HL-60 (cell line): ENCODE data around the gene MBD3L4.

ENCODE experiments used
- DNase-seq, 2 experiments: peaks; one replicate each; pipeline ENCODE4 v3.0.0-alpha.2; 2010 to 2020; ENCODE audit warnings: low read depth in 1 of 2, low spot score in 1 of 2
- H3K27ac ChIP-seq: fragments of 250-450 bp; sonication (Bioruptor Pico); replicated peaks from 2 replicates; pipeline ENCODE4 v1.5.1; 2020; ENCODE audit warnings: mild to moderate bottlenecking, moderate library complexity
- H3K27me3 ChIP-seq: fragments of 250-450 bp; sonication (Bioruptor Pico); 2 replicates; pipeline ENCODE4 v1.5.1; 2021; ENCODE audit warnings: mild to moderate bottlenecking, moderate library complexity; ENCODE audit not compliant: insufficient read depth, poor library complexity, severe bottlenecking
- H3K4me3 ChIP-seq: replicated peaks from 2 replicates; pipeline ENCODE4 v1.5.1; 2011; ENCODE audit warnings: mild to moderate bottlenecking, control low read depth, low read length; ENCODE audit not compliant: insufficient read depth
- CTCF ChIP-seq: IDR thresholded peaks from one replicate; pipeline ENCODE4 v1.5.1; 2011; ENCODE audit warnings: low read length, control low read depth, inconsistent platforms; ENCODE audit not compliant: insufficient read depth
- GABPA ChIP-seq: IDR thresholded peaks from 2 replicates; pipeline ENCODE4 v1.6.1; 2012; ENCODE audit warnings: low read depth
- POLR2AphosphoS5 ChIP-seq: IDR thresholded peaks from 2 replicates; pipeline ENCODE4 v1.6.1; 2012; ENCODE audit warnings: low read depth
- SPI1 ChIP-seq: IDR thresholded peaks from 2 replicates; pipeline ENCODE4 v1.6.1; 2012; ENCODE audit warnings: low read depth, mild to moderate bottlenecking, borderline replicate concordance
- TF ChIP-seq, protein P1 (sequence below): IDR thresholded peaks from 2 replicates; pipeline ENCODE4 v1.6.1; 2012; ENCODE audit warnings: low read depth; ENCODE audit not compliant: insufficient replicate concordance

Gene MBD3L4

DNA sequence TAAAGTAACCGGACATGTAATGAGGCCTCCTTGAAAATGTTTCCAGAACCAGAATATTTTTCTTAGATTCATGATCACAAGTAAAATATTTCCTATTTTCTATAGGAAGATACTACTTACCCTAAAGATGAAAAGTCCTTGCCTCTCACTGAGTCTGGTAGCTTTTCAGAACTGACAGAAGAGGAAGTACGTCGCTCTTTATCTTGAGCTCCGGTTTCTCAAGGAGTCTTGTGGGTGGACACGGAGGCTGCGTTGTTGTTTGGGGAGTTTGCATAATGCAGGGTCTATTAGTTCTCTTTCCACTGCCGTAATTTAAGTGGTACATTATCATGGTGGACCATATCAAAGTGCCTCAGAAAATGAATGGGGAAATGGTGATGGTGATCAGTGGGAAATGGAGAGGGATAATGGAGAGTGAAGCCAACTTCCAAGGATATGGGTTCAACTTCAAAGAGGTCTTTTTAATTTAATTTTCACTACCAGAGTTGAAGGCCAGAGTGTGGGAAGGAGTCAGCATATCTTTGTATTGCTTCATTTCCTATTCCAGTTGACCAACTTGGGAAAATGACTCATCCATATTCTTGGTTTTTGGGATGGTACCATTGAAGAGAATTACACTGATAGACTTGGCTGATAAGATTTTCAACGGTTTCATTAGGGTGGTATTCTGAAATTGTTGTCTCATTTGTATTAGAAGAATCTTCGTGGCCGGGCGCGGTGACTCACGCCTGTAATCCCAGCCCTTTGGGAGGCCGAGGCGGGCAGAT lies 42.1 kb downstream of the MBD3L4 start:
- Histone ChIP-seq H3K4me3 (no peak overlapping the region), H3K27me3 (no peaks in the 10 kb centered on the region), H3K27ac (peak overlapping the region; percentile 40)
- peak; percentile 38 to 76 for DNase-seq
- TF ChIP-seq GABPA (no peak), SPI1 (peak; percentile 37; the same call in 1 of the 2 replicates)

DNA sequence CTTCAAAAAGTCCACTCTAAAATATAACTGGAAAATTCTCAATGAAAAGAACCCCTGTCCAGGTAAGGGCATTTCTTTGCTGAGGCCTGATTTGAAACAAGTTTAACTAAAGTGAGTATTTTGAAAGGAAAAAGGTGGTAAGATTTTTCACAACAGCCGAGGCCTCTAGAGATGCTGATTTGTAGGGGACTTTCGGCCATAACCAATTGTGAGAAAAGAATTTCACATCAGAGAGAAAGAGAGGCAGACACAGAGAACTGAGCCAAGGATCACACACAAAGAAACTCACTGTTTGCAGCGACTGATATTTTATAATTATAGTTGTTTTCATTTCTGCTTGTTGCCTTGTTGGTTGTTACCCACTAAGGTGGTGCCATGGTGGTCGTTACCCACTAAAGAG lies 43.2 kb downstream of the MBD3L4 start:
- no peaks in the 10 kb centered on the region for H3K27me3 ChIP-seq
- H3K27ac ChIP-seq = no peak overlapping the region
- no peak for TF ChIP-seq SPI1
- no peak for TF ChIP-seq POLR2AphosphoS5
- TF ChIP-seq, protein P1, sequence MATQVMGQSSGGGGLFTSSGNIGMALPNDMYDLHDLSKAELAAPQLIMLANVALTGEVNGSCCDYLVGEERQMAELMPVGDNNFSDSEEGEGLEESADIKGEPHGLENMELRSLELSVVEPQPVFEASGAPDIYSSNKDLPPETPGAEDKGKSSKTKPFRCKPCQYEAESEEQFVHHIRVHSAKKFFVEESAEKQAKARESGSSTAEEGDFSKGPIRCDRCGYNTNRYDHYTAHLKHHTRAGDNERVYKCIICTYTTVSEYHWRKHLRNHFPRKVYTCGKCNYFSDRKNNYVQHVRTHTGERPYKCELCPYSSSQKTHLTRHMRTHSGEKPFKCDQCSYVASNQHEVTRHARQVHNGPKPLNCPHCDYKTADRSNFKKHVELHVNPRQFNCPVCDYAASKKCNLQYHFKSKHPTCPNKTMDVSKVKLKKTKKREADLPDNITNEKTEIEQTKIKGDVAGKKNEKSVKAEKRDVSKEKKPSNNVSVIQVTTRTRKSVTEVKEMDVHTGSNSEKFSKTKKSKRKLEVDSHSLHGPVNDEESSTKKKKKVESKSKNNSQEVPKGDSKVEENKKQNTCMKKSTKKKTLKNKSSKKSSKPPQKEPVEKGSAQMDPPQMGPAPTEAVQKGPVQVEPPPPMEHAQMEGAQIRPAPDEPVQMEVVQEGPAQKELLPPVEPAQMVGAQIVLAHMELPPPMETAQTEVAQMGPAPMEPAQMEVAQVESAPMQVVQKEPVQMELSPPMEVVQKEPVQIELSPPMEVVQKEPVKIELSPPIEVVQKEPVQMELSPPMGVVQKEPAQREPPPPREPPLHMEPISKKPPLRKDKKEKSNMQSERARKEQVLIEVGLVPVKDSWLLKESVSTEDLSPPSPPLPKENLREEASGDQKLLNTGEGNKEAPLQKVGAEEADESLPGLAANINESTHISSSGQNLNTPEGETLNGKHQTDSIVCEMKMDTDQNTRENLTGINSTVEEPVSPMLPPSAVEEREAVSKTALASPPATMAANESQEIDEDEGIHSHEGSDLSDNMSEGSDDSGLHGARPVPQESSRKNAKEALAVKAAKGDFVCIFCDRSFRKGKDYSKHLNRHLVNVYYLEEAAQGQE = no peak
- no peak for TF ChIP-seq CTCF
- TF ChIP-seq GABPA = no peak
- no peak for DNase-seq
- no peak overlapping the region for H3K4me3 ChIP-seq

DNA sequence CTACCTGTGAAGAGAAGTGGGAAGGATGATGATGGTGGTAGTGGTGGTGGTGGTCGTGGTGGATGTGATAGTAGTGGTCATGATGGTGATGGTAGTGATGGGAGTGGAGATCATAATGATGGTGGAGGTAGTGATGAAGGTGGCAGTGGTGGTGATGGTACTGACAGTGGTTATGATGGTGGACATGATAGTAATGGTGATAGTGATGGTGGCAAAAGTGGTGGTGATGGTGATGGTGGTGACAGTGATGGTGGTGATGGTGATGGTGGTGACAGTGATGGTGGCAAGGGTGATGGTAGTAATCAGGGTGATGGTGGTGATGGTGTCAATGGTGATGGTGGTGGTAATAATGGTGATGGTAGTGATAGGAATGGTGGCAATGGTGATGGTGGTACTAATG lies 44.9 kb downstream of the MBD3L4 start:
- no peak overlapping the region for H3K4me3 ChIP-seq
- no peak overlapping the region for H3K27ac ChIP-seq
- TF ChIP-seq, protein P1 = no peak
- TF ChIP-seq CTCF (no peak), POLR2AphosphoS5 (no peak), GABPA (no peak), SPI1 (no peak)
- no peak for DNase-seq
- no peaks in the 10 kb centered on the region for H3K27me3 ChIP-seq

- Histone ChIP-seq H3K27ac (no peak overlapping the region), H3K4me3 (no peak overlapping the region), H3K27me3 (no peaks in the 10 kb centered on the region)
- no peak for DNase-seq
- no peak for TF ChIP-seq GABPA
- TF ChIP-seq, protein P1 = no peak
Observed at GRCh38 chr19:6988257-6988656, 51.7 kb downstream of the MBD3L4 start.
